PC-3 (cell line): ENCODE data around the gene ESPN. TPM values are rescaled to one million over a fixed set of nuclear protein-coding genes. Genes with fewer than 3 reads are reported as not detected.

Experiments
- ATAC-seq: fragments of 200-7000 bp; cut with Tn5 transposase; 2 replicates; pipeline ENCODE4 v1.9.1; 2020; ENCODE audit warnings: mild to moderate bottlenecking, moderate library complexity
- BruUV-seq: library from RNA; stranded (reverse); fragments of 400-500 nt; replicated peaks from 2 replicates; lab custom pipeline; 2021; lab: Mats Ljungman, UMichigan
- CTCF ChIA-PET: fragments of 300-600 bp; sonication (Branson Sonifier 250); formaldehyde crosslinking; loops from one replicate; lab custom pipeline; 2022; ENCODE audit warnings: antibody characterized with exemption; lab: Charles Lee
- POLR2A ChIA-PET: fragments of 300-600 bp; sonication (Branson Sonifier 250); formaldehyde crosslinking; loops from one replicate; lab custom pipeline; 2022; ENCODE audit warnings: antibody characterized with exemption; ENCODE audit not compliant: unreplicated experiment; lab: Charles Lee
- DNase-seq: peaks from one replicate; pipeline ENCODE4 v3.0.0-alpha.2; 2015
- H2AFZ ChIP-seq: fragments of 300-600 bp; sonication (generic); 2 replicates; pipeline ENCODE4 v1.6.0; 2016; ENCODE audit warnings: antibody characterized with exemption, low read length
- H3F3A ChIP-seq: fragments of 300-600 bp; sonication (generic); one replicate; pipeline ENCODE4 v1.6.0; 2017; ENCODE audit warnings: antibody characterized with exemption, low read length, control low read depth, mild to moderate bottlenecking; ENCODE audit not compliant: unreplicated experiment
- H3K27ac ChIP-seq: fragments of 300-600 bp; sonication (generic); 2 replicates; pipeline ENCODE4 v1.5.1; 2016; ENCODE audit warnings: mild to moderate bottlenecking, low read length
- H3K27me3 ChIP-seq: fragments of 300-600 bp; sonication (generic); 2 replicates; pipeline ENCODE4 v1.6.1; 2016; ENCODE audit warnings: low read length, mixed read lengths
- H3K36me3 ChIP-seq: fragments of 300-600 bp; sonication (generic); 2 replicates; pipeline ENCODE4 v1.6.1; 2016; ENCODE audit warnings: low read depth, mixed run types, low read length, mixed read lengths
- H3K4me1 ChIP-seq: fragments of 300-600 bp; sonication (generic); 2 replicates; pipeline ENCODE4 v1.5.1; 2016; ENCODE audit warnings: low read length; ENCODE audit not compliant: insufficient read depth
- H3K4me2 ChIP-seq: fragments of 300-600 bp; sonication (generic); 2 replicates; pipeline ENCODE4 v1.6.0; 2016; ENCODE audit warnings: low read length
- H3K4me3 ChIP-seq: fragments of 300-600 bp; sonication (generic); 2 replicates; pipeline ENCODE4 v1.5.1; 2016; ENCODE audit warnings: mild to moderate bottlenecking, low read length, mixed read lengths
- H3K79me2 ChIP-seq: fragments of 300-600 bp; sonication (generic); 2 replicates; pipeline ENCODE4 v1.6.1; 2017; ENCODE audit warnings: low read length, mixed read lengths
- H3K9ac ChIP-seq: fragments of 300-600 bp; sonication (generic); 2 replicates; pipeline ENCODE4 v1.6.0; 2016; ENCODE audit warnings: mild to moderate bottlenecking, low read length
- H3K9me2 ChIP-seq: fragments of 300-600 bp; sonication (generic); replicated peaks from 2 replicates; pipeline ENCODE4 v1.6.1; 2016; ENCODE audit warnings: mixed run types, low read length, mixed read lengths
- H3K9me3 ChIP-seq: fragments of 300-600 bp; sonication (generic); 2 replicates; pipeline ENCODE4 v1.6.1; 2016; ENCODE audit warnings: low read length, mixed read lengths
- H4K20me1 ChIP-seq: fragments of 300-600 bp; sonication (generic); 2 replicates; pipeline ENCODE4 v1.6.1; 2016; ENCODE audit warnings: low read length, mixed read lengths
- CTCF ChIP-seq: fragments of 300-600 bp; sonication (generic); conservative IDR thresholded peaks from 2 replicates; pipeline ENCODE4 v1.5.1; 2017; ENCODE audit warnings: antibody characterized with exemption, low read depth, mild to moderate bottlenecking, low read length
- EZH2 ChIP-seq: fragments of 300-600 bp; sonication (generic); IDR thresholded peaks from one replicate; pipeline ENCODE4 v1.6.1; 2017; ENCODE audit warnings: antibody characterized with exemption, mild to moderate bottlenecking, low read length; ENCODE audit not compliant: unreplicated experiment
- EZH2phosphoT487 ChIP-seq: fragments of 300-600 bp; sonication (generic); IDR thresholded peaks from 2 replicates; pipeline ENCODE4 v1.6.1; 2018; ENCODE audit warnings: mild to moderate bottlenecking, antibody characterized with exemption, low read length, borderline replicate concordance
- intact Hi-C: fragments of 100-400 bp; cut with micrococcal nuclease; formaldehyde crosslinking; loops from 2 replicates; pipeline ENCODE4 v1.9.0; 2023
- total RNA-seq: library from RNA; depleted of rRNA; stranded (reverse); fragments of >200 nt; gene quantifications from 2 replicates; pipeline ENCODE4 v1.2.3, GENCODE V29; 2014

The ESPN gene
- total RNA-seq, 1 experiment from 2014 or later = 11.1 TPM

- H3K4me3 ChIP-seq = no peak overlapping the region
- POLR2A ChIA-PET = no interaction called here
- H3K27ac ChIP-seq = no peak overlapping the region
- no peaks in the 10 kb centered on the region for H3K79me2 ChIP-seq
- TF ChIP-seq EZH2phosphoT487 (no peak), EZH2 (no peak), CTCF (no peak)
- ATAC-seq = 0 out of 2 replicates have a peak, but pooled peaks have one; percentile 8
- CTCF ChIA-PET = no interaction called here
- no peaks in the 10 kb centered on the region for H4K20me1 ChIP-seq
- peak; percentile 46 for DNase-seq
- H3K9me2 ChIP-seq = no peaks in the 10 kb centered on the region
- no peaks in the 10 kb centered on the region for H3F3A ChIP-seq
- H3K27me3 ChIP-seq = no peaks in the 10 kb centered on the region
- intact Hi-C loops = no loop called here
- no peak overlapping the region for H2AFZ ChIP-seq
- no peak overlapping the region for H3K9ac ChIP-seq
- peaks cover 41% of the 10 kb centered on the region for H3K36me3 ChIP-seq
- no peaks in the 10 kb centered on the region for H3K4me1 ChIP-seq
- no peak overlapping the region for H3K4me2 ChIP-seq
- no peaks in the 10 kb centered on the region for H3K9me3 ChIP-seq
- no TSS peak for BruUV-seq
Measured at GRCh38 chr1:6471970-6472368, 47.4 kb downstream of the ESPN start.

- Histone ChIP-seq H3K36me3 (peaks cover 42% of the 10 kb centered on the region), H3K9ac (no peak overlapping the region), H2AFZ (no peak overlapping the region), H3K4me2 (no peak overlapping the region), H3K9me3 (no peaks in the 10 kb centered on the region), H3K9me2 (no peaks in the 10 kb centered on the region), H3K4me1 (no peaks in the 10 kb centered on the region), H3K27me3 (no peaks in the 10 kb centered on the region), H3F3A (no peaks in the 10 kb centered on the region), H3K27ac (no peak overlapping the region), H3K79me2 (no peaks in the 10 kb centered on the region), H4K20me1 (no peaks in the 10 kb centered on the region), H3K4me3 (no peak overlapping the region)
- POLR2A ChIA-PET = no interaction called here
- DNase-seq (no peak), ATAC-seq (no peak)
- CTCF ChIA-PET = no interaction called here
- intact Hi-C loops = no loop called here
- BruUV-seq = no TSS peak
- TF ChIP-seq EZH2phosphoT487 (no peak), EZH2 (no peak), CTCF (peak; percentile 84)
Measured at GRCh38 chr1:6472391-6472790, 47.8 kb downstream of the ESPN start.

- Histone ChIP-seq H3K27me3 (no peaks in the 10 kb centered on the region), H3K9ac (no peak overlapping the region), H3F3A (no peaks in the 10 kb centered on the region), H3K27ac (no peak overlapping the region), H3K9me2 (no peaks in the 10 kb centered on the region), H3K9me3 (no peaks in the 10 kb centered on the region), H3K79me2 (no peaks in the 10 kb centered on the region), H3K36me3 (peaks cover 41% of the 10 kb centered on the region), H3K4me3 (no peak overlapping the region), H3K4me1 (no peaks in the 10 kb centered on the region), H2AFZ (no peak overlapping the region), H4K20me1 (no peaks in the 10 kb centered on the region), H3K4me2 (no peak overlapping the region)
- ATAC-seq = no peak
- DNase-seq = no peak
- no TSS peak for BruUV-seq
- intact Hi-C loops = no loop called here
- TF ChIP-seq CTCF (no peak), EZH2 (no peak), EZH2phosphoT487 (no peak)
- ChIA-PET CTCF (interaction anchor here (0.6 kb wide), 1 partner anchor 32 kb away, joined by 3 read pairs; no protein-coding TSS in a partner anchor), POLR2A (no interaction called here)
Measured at GRCh38 chr1:6473156-6473555, 48.6 kb downstream of the ESPN start.
